Mononuclear cell (primary cell): ENCODE data around the gene PTMA. TPM values are rescaled to one million over a fixed set of nuclear protein-coding genes. Genes with fewer than 3 reads are reported as not detected.
"Not testable (repeated sequence)": the region's sequence is repeated elsewhere in the genome, so short reads cannot be mapped to it uniquely, and the experiment has no call there.

Experiments
- H3K27me3 ChIP-seq: 2 replicates; pipeline ENCODE4 v1.6.0; 2011; ENCODE audit warnings: low read length, control low read depth; ENCODE audit not compliant: insufficient read depth
- H3K4me1 ChIP-seq: 2 replicates; pipeline ENCODE4 v1.5.1; 2011; ENCODE audit warnings: mild to moderate bottlenecking, low read length, control low read depth; ENCODE audit not compliant: insufficient read depth
- H3K4me3 ChIP-seq: 2 replicates; pipeline ENCODE4 v1.5.1; 2011; ENCODE audit warnings: mild to moderate bottlenecking, low read length, moderate library complexity
- H3K9me3 ChIP-seq: 2 replicates; pipeline ENCODE4 v1.5.1; 2011; ENCODE audit warnings: low read depth, mild to moderate bottlenecking, control low read depth, low read length
- total RNA-seq: library from RNA; depleted of rRNA; stranded (reverse); fragments of >200 nt; gene quantifications from one replicate; pipeline ENCODE4 v1.2.3, GENCODE V29; 2012

The PTMA gene, protein sequence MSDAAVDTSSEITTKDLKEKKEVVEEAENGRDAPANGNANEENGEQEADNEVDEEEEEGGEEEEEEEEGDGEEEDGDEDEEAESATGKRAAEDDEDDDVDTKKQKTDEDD
- 1,408 TPM for total RNA-seq

DNA sequence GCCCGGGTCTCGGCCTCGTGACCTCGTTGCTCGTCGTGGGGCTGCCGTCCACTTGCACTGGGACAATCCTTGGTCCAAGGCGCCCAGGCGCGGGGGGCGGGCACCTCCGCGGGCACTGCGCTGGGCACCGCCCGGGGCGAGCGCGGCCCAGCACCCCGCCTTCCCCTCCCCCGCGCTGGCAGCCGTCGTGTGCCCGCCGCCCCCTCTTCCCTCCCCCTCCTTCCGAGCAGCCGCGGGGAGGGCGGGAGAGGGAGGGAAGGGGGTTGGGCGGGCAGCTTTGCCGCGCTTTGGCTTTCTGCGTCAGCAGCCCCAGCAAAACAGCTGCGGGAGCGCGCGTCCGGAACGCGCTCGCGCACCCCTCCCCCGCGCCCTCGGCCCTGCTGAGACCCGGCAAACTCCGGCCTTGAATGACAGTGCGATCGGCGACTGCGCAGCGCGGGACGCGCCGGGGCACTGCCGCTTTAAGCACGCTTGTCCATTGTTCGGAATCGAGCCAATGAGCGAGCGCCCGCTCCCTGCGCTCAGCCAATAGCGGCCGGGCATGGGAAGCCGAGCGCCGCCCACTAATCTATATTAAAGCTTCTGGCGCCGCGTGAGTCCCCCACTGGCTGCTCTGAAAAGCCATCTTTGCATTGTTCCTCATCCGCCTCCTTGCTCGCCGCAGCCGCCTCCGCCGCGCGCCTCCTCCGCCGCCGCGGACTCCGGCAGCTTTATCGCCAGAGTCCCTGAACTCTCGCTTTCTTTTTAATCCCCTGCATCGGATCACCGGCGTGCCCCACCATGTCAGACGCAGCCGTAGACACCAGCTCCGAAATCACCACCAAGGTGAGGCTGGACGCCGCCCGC is at the start of gene PTMA:
Gene PTMA (plus strand): TSS at position 599 of the 846 bp plus-strand sequence. CDS start 182 bp downstream, at position 781.
- Histone ChIP-seq H3K4me1 (peaks cover 47% of the 10 kb centered on the region), H3K4me3 (peak within 1 kb of the TSS; percentile 99), H3K27me3 (no peaks in the 10 kb centered on the region), H3K9me3 (no peaks in the 10 kb centered on the region)

- H3K4me1 ChIP-seq, result peaks cover 24% of the 10 kb centered on the region
- H3K27me3 ChIP-seq, H3K9me3 ChIP-seq, H3K4me3 ChIP-seq: not testable (repeated sequence)
These were observed 48.3 kb upstream of the PTMA start for GRCh38 chr2:231660073-231660472.

- H3K9me3 ChIP-seq, result no peaks in the 10 kb centered on the region
- H3K27me3 ChIP-seq, result no peaks in the 10 kb centered on the region
- H3K4me1 ChIP-seq, result peaks cover 32% of the 10 kb centered on the region
- no peak overlapping the region for H3K4me3 ChIP-seq
These were observed 47.5 kb upstream of the PTMA start for GRCh38 chr2:231660860-231661259.

- Histone ChIP-seq H3K9me3 (no peaks in the 10 kb centered on the region), H3K4me1 (peaks cover 39% of the 10 kb centered on the region), H3K27me3 (no peaks in the 10 kb centered on the region), H3K4me3 (peak overlapping the region; percentile 43)
These were observed 46.8 kb upstream of the PTMA start for GRCh38 chr2:231661422-231662027.

DNA sequence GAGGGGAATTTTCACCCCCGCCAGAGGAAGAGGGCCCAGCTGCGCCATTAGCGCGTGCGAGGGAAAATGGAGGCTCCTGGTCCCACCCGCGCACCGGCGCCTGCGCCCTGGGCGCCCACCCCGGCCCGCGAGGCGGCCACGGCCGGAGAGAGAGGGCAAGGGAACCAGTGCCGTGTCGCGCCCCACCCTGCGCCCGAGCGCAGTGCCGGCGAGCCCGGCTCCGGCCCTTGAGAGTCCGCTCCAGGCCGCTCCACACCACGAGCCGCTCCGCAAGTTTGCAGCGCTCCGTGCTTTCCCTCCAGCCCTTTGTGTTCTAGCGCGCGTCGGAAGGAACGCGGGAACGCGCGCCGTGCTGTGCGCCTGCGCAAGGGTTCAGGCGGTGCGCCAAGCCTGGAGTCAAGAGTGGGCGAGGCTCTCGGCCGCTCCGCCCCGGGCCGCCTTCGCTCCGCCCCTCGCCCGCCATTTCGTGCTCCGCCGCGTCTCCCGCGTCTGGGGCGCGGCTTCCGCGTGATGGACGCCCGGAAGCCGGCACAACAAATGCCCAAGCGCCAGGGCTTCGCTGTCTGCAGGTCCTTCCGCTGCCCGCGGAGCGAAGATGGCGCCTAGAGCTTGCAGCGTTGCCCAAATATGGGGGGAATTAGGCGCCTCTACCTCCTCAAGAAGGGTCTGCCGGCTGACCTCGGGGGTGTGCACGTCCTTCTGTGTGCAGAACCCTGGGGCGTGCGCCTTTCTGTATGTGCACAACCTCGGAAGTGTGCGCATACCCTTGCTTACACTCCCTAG is 46.1 kb upstream of the PTMA start:
- H3K27me3 ChIP-seq, result no peaks in the 10 kb centered on the region
- H3K9me3 ChIP-seq, result no peaks in the 10 kb centered on the region
- peak overlapping the region; percentile 43 for H3K4me3 ChIP-seq
- peaks cover 46% of the 10 kb centered on the region for H3K4me1 ChIP-seq

GRCh38 chr2:231662811-231663457 is 45.4 kb upstream of the PTMA start:
- peaks cover 53% of the 10 kb centered on the region for H3K4me1 ChIP-seq
- peak overlapping the region; percentile 17 for H3K4me3 ChIP-seq
- H3K27me3 ChIP-seq, result no peaks in the 10 kb centered on the region
- H3K9me3 ChIP-seq, result no peaks in the 10 kb centered on the region

- H3K27me3 ChIP-seq, result no peaks in the 10 kb centered on the region
- H3K4me1 ChIP-seq, result peaks cover 53% of the 10 kb centered on the region
- no peaks in the 10 kb centered on the region for H3K9me3 ChIP-seq
- H3K4me3 ChIP-seq, result no peak overlapping the region
These were observed 44.7 kb upstream of the PTMA start for GRCh38 chr2:231663458-231664212.

- peaks cover 53% of the 10 kb centered on the region for H3K4me1 ChIP-seq
- no peaks in the 10 kb centered on the region for H3K27me3 ChIP-seq
- H3K9me3 ChIP-seq, result no peaks in the 10 kb centered on the region
- H3K4me3 ChIP-seq, result no peak overlapping the region
These were observed 43.6 kb upstream of the PTMA start for GRCh38 chr2:231664727-231665126.

- Histone ChIP-seq H3K4me3 (peak overlapping the region; percentile 38), H3K27me3 (no peaks in the 10 kb centered on the region), H3K4me1 (peaks cover 53% of the 10 kb centered on the region), H3K9me3 (no peaks in the 10 kb centered on the region)
These were observed 42.8 kb upstream of the PTMA start for GRCh38 chr2:231665245-231666170.

GRCh38 chr2:231666171-231667095 is 41.9 kb upstream of the PTMA start:
- Histone ChIP-seq H3K9me3 (no peaks in the 10 kb centered on the region), H3K4me1 (peaks cover 59% of the 10 kb centered on the region), H3K4me3 (peak overlapping the region; percentile 38), H3K27me3 (no peaks in the 10 kb centered on the region)

GRCh38 chr2:231667096-231667427 is 41.3 kb upstream of the PTMA start:
- Histone ChIP-seq H3K4me1 (peaks cover 61% of the 10 kb centered on the region), H3K27me3 (no peaks in the 10 kb centered on the region), H3K9me3 (no peaks in the 10 kb centered on the region), H3K4me3 (peak overlapping the region; percentile 38)

DNA sequence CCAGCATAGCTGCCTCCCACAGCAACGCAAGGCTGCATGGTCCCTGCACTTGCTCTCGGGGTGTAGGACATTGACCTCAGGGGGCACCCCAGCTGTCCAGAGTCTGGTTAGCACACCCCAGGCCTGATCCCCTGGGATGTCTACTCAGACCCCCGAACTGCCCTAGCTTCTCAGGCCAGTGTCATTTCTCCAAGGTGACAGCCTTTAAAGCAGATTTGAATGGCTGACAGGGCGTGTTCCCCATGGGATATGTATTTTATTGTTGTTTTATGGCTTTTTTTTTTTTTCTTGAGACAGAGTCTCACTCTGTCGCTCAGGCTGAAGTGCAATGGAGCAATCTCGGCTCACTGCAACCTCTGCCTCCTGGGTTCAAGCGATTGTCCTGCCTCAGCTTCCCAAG is 40.8 kb upstream of the PTMA start:
- H3K4me1 ChIP-seq, result peaks cover 63% of the 10 kb centered on the region

More for the DNA sequence above, 40.8 kb upstream of the PTMA start:
- Histone ChIP-seq H3K27me3 (no peaks in the 10 kb centered on the region), H3K9me3 (no peaks in the 10 kb centered on the region), H3K4me3 (no peak overlapping the region)
